HepG2 (cell line): ENCODE results near the gene PRSS53. TPM values are rescaled to one million over a fixed set of nuclear protein-coding genes. Genes with fewer than 3 reads are reported as not detected.

Source experiments
- DNMT1 ChIP-seq: sonication (generic); formaldehyde crosslinking; IDR thresholded peaks from 2 replicates; pipeline ENCODE4 v1.5.1; 2020; ENCODE audit warnings: mild to moderate bottlenecking, missing genetic modification reagents
- ELK4 ChIP-seq: sonication (generic); formaldehyde crosslinking; IDR thresholded peaks from 2 replicates; pipeline ENCODE4 v1.9.0; 2021; ENCODE audit warnings: missing genetic modification reagents, borderline replicate concordance
- HOXA9 ChIP-seq: sonication (generic); formaldehyde crosslinking; IDR thresholded peaks from 2 replicates; pipeline ENCODE4 v1.8.1; 2022; ENCODE audit warnings: missing genetic modification reagents, mild to moderate bottlenecking, moderate library complexity, borderline replicate concordance
- NR2F6 ChIP-seq, 2 experiments: IDR thresholded peaks; 2 replicates each; pipeline ENCODE4 v1.6.1; 2016; ENCODE audit warnings: antibody characterized with exemption in 1 of 2, mild to moderate bottlenecking in 1 of 2
- POLR2G ChIP-seq: fragments of 200-400 bp; formaldehyde crosslinking; IDR thresholded peaks from 2 replicates; pipeline ENCODE4 v1.6.1; 2018; ENCODE audit warnings: mild to moderate bottlenecking, low read depth, low read length, moderate library complexity
- PRDM15 ChIP-seq: sonication (generic); formaldehyde crosslinking; IDR thresholded peaks from 2 replicates; pipeline ENCODE4 v1.4.0; 2020; ENCODE audit warnings: missing genetic modification reagents
- SKIL ChIP-seq: sonication (generic); formaldehyde crosslinking; IDR thresholded peaks from 2 replicates; pipeline ENCODE4 v1.8.0; 2022; ENCODE audit warnings: missing genetic modification reagents, mild to moderate bottlenecking, moderate library complexity, borderline replicate concordance
- ZBTB49 ChIP-seq: sonication (generic); formaldehyde crosslinking; IDR thresholded peaks from 2 replicates; pipeline ENCODE4 v1.4.0; 2020; ENCODE audit warnings: missing genetic modification reagents, borderline replicate concordance
- ZFP62 ChIP-seq: sonication (generic); formaldehyde crosslinking; IDR thresholded peaks from 2 replicates; pipeline ENCODE4 v1.4.0; 2020; ENCODE audit warnings: missing genetic modification reagents
- ZGPAT ChIP-seq: IDR thresholded peaks from 2 replicates; pipeline ENCODE4 v1.6.1; 2016; ENCODE audit warnings: mild to moderate bottlenecking
- ZNF660 ChIP-seq: sonication (generic); formaldehyde crosslinking; IDR thresholded peaks from 2 replicates; pipeline ENCODE4 v1.5.1; 2020; ENCODE audit warnings: mild to moderate bottlenecking, low read depth, missing genetic modification reagents, borderline replicate concordance
- ZNF800 ChIP-seq: sonication (generic); formaldehyde crosslinking; IDR thresholded peaks from 2 replicates; pipeline ENCODE4 v1.4.0; 2020; ENCODE audit warnings: missing genetic modification reagents
- ZNF839 ChIP-seq: sonication (generic); formaldehyde crosslinking; IDR thresholded peaks from 2 replicates; pipeline ENCODE4 v1.4.0; 2020; ENCODE audit warnings: missing genetic modification reagents, mild to moderate bottlenecking, borderline replicate concordance
- polyA plus RNA-seq, 8 experiments: library from polyadenylated mRNA; depleted of rRNA in 3 of 8; stranded (reverse) in 7 of 8; unstranded in 1 of 8; fragments of >200 nt; fragmentation: Illumina TruSeq in 4 of 8; extraction: Trizol in 4 of 8; gene quantifications; 2 replicates each; pipeline versions ENCODE4 v1.2.1 to v1.2.3, GENCODE V29; 2011 to 2016; ENCODE audit warnings: low read depth in 4 of 8, missing spikeins in 1 of 8, mixed read lengths in 1 of 8; ENCODE audit not compliant: insufficient read depth in 1 of 8
- total RNA-seq, 5 experiments: library from RNA; depleted of rRNA; stranded (reverse); fragments of >200 nt; fragmentation: Illumina TruSeq; extraction: Trizol; gene quantifications; 2 replicates each; pipeline ENCODE4 v1.2.3, GENCODE V29; 2016; ENCODE audit warnings: low read depth in 1 of 5

Gene PRSS53
- total and polyA plus RNA-seq, 2 of the 13 experiments (the other 11 are each of a cell fraction or from before 2014, with no cell fraction given): 2.2 to 7.4 TPM

GRCh38 chr16:31117384-31118222 lies 28.9 kb upstream of the PRSS53 start, which contains the start of gene KAT8 (continued):
- peak; percentile 95 for TF ChIP-seq POLR2G
- peak; percentile 91; the same call in 1 of the 2 replicates for TF ChIP-seq ZBTB49 (CRISPR knock-in tag)
- TF ChIP-seq DNMT1 (CRISPR knock-in tag): no peak
- TF ChIP-seq ZFP62 (CRISPR knock-in tag): no peak
- TF ChIP-seq SKIL (CRISPR knock-in tag): peak; percentile 65
- no peak for TF ChIP-seq ZNF800 (CRISPR knock-in tag)
- TF ChIP-seq ZGPAT (CRISPR knock-in tag): peak; percentile 96
- TF ChIP-seq ELK4 (CRISPR knock-in tag): no peak
- no peak for TF ChIP-seq ZNF660
- no peak for TF ChIP-seq NR2F6 (IDR thresholded peaks at IDR 0.05)
- peak; percentile 48; the same call in 1 of the 2 replicates for TF ChIP-seq NR2F6 (CRISPR knock-in tag; IDR thresholded peaks at IDR 0.05)
- TF ChIP-seq ZNF839 (CRISPR knock-in tag): 0 out of 2 replicates have a peak, but pooled peaks have one; percentile 63
- no peak; the same call in 1 of the 2 replicates for TF ChIP-seq HOXA9
- peak; percentile 23; the same call in 1 of the 2 replicates for TF ChIP-seq PRDM15 (CRISPR knock-in tag)
